HG03342 (cell line): ENCODE data around the gene MAEL.

Source experiments
- ATAC-seq: cut with Tn5 transposase; IDR thresholded peaks from one replicate; pipeline ENCODE4 v1.9.1; 2021; ENCODE audit warnings: mild to moderate bottlenecking, moderate library complexity; ENCODE audit not compliant: unreplicated experiment

The MAEL gene

DNA sequence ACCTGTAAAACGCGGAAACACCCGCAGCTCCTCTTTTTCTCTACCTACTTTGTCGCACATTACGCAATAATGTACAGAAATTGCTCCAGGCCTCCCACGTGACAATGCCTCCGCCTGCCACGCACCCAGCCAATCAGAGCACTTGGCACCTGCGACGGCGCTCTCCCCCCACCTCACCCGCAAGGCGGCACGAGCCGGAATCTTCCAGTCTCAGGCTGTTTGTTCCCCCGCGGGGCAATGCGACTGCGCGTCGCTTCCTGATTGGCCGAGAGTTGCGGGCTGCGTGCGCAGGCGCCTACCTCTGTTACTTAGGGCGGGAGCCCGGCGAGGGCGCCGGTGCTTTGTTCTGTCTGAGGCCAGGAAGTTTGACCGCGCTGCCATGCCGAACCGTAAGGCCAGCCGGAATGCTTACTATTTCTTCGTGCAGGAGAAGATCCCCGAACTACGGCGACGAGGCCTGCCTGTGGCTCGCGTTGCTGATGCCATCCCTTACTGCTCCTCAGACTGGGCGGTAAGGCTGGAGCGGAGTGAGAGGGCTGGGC, at the start of gene MAEL:
Gene MAEL (plus strand): TSS at position 307 of the 542 bp plus-strand sequence. CDS start 73 bp downstream, at position 380.
- no peak for ATAC-seq

DNA sequence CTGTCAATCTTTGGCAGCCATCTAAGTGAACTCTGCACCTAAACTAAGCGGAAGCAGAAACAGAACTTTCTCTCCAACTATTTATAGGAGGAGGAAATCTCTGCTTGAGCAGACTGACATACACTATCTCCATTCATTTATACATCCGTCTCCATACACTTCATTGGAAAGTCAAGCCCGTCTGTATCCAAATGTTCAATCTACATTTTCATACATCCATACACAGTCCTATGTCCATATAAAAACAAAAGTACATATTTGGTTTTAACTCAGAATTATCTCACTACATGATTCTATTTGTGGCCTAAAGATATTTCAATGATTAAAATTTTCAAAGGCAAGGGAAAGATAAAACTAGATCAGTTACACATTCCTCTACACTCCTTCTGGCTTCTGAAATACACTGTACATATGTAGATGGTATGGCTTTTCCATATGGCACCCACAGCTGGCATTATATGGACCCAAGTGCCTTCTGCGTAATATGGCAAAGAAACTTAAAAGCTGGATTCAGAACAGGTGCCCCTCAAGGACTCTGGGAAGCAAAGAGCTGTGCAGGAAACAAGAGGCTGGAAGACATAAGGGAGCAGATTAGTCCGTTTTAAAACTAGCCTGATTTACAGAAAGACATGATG, 49.2 kb upstream of the MAEL start:
- no peak for ATAC-seq

DNA sequence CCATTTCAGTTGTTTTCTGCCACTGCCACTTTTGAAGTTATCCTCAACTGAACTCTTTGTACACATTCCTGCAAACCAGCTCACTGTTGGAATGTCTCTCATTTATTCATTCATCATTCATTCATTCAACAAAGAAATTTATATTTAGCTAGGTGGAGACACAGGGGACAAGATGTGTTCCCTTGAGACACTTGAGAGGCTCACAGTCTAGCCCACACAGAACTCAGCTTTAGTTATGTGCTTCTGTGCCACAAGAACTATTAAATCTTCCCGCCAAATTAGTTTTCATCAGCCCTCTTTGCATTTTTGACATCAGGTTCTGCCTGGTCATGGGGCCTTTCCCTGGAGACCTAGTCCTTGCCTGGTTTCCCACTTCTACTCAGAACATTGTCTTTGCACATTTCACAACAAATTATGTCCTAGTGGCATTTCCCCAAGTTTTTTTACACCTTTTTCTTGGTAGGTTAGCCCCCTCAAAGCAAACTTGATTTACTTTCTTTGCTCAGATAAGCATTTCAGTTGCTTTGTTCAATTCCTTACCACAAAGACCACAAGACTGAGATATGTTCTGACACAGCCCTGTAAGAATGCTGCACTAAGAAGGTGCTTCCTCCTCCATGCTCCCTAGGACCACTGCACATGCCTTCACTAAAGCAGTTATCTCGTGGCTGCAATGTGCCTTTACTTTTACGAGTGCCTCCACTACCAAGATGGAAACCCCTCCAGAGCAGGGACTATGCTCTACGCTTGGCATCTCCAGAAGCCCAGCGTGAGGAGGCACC, 44.7 kb upstream of the MAEL start:
- ATAC-seq, result no peak

DNA sequence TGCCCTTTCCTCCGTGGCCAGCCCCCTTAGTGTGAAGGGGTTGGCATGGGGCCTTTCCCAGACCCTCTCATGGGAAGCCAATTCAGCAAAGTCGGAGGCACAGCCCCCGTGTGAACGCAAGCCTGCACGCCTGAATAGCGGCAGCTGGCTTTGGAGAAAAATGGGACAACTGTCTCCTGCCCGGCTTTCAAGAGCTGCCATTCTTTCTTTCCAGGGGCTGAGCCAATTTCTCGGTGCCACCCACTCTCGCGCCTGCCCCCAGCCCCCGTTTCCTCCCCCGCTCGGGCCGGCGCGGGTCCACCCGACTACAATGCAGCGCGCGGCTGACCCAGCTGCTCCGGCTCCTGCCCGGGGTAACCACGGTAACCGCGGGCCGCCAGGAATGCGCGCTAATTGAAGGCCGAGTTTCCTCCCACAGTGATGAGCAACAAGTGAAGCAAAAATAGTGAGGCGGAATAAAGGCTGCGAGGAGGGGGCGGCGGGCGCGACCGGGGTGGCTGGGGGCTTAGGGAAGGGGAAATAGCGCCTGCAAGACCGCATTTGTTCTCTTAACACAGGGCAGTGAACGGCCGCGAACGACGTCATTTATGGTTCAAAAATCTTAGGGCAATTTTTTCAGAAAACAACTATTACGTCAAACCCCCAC, 41.6 kb upstream of the MAEL start:
- ATAC-seq, result no peak

DNA sequence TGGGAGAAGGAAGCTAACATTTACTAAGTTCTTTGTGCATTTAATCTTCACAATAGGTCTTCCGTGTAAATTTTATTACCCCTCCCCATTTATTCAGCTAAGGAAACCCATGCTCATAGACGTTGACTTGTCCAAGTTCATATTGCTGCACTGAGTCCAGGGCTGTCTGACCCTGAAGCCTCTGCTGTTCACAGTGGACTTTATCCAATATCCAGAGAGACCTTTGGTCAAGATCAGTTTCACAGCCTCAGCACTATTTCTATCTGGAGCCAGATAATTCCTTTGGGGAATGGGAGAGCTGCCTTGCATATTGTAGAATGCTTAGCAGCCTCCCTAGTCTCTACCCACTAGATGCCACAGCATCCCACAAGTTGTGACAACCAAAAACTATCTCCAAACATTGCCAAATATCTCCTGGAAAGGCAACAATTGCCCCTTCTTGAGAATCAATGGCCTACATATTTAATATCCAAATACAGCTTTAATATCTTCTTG, 40.2 kb upstream of the MAEL start:
- ATAC-seq, result no peak

DNA sequence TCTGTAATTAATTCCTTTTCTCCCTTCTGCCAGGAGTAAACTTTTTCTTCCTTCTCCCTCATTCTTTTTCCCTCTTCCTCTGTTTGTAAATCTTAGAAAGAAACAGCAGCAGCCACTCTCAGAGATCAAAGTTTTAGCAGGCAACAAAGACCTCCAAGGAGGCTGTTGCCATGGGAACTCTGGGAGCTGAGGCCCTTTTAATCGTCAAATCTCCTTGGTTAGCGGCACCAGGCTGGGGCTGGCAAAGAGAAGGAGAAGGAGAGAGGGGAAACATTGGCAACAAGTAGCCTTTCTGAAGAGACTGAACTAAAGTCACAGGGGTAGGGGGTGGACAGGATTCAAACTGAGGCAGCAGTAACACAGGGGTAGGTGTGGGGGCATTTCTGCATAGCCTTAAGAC, 38.9 kb upstream of the MAEL start:
- no peak for ATAC-seq

DNA sequence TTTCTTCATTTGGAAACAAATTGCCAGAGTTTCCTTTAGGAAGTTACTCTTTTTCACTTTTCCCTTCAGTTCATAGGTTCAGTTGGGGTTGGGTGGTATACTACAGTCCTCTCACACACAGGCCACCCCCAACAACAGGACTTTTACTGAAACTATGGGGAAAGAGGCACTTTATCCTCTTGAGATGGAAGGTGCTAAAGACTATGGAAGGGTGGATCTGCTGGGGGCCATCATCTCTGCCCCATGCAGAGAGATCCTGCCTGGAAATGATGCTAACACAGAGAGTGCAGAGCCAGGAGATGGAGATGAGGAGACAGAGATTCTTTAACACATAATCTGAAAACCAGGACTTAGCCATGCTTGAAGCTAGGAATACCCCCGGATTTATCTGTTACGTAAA, 38.0 kb upstream of the MAEL start:
- ATAC-seq, result no peak

DNA sequence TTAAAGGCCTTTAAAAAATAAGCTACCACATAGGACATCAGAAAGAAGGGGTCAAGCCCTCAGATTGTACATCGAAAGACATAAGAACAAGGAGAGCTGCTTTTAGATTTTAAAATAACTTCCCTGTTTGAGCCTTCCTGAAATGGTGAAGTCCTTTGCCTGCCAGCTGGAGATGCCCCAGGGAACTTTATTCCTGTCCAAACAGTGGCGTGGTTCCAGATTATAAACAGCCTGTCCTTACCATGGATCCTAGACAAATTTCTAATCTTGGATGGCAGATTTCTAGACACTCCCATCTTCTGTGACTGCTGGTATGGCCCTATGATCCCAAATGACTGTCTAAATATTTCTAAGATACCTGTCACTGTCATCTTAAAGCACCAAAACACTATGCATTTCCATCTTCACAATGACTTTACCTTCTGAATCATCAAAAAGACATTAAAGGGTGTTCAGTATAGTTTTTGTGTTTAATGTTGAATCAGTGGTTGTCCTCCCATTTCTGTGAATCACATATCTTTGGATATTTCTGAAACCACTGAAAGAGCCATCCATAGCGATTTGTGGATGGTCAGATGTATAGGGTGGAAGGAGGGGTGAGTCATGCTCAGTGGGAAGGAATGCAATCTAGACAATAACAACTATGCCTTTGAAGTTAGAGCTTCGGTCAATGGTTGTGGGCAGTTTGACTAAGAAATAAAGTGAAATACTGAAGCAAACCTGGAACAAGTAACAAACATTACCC, 36.9 kb upstream of the MAEL start:
- ATAC-seq, result no peak

DNA sequence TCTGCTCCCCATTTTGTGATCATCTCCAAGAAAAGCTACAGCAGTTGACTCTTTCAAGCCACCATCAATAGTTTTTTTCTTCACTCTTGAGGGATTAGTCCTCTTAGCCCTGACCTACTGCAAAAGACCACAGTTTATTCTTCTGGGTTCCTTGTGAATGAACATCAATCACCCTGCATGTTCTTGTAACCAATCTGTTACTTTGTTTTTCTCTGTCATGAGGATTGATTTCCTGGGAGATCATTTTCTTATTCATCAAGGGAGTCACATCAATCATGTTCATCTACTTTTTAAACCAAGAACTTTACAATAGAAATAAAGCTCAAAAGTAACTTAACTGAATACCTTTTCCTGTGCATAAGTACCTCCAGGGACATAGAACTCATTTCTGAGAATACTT, 35.6 kb upstream of the MAEL start:
- ATAC-seq, result no peak

DNA sequence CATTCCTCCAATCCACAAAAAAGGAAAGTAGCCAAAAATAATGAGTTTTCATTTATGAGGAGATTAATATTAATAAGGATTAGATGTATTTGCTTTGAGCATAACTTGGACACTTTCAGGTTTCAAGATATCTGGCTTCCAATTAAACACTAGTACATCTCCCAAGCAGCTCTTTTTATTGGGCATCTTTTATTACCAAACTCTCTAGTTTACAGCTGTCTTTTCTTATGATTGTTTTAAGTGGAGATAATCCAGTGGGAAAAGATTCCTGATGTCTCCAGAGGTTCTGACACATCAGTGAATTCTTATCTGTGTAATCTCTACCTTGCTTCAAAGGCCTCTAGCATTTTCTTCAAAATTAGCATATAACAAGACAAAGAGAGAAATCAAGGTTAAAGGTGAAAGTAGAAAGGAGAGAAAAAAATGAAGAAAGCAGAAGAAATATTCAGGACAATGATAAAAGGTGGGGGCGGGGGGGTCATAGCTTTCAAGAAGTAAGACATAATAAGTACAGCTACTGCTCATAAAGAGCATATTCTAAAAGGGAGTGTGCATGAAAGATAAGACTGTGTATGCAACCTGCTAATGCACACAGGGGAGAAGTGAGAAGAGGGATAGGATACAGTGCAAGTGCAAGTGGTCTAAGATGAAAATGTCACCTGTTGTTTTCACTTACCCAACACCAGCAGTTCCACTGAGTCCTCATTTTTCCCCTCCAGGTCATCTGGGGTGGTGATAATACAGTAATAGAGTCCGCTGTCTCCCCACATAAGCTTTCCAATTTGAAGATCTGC, 32.8 kb upstream of the MAEL start:
- ATAC-seq, result no peak

DNA sequence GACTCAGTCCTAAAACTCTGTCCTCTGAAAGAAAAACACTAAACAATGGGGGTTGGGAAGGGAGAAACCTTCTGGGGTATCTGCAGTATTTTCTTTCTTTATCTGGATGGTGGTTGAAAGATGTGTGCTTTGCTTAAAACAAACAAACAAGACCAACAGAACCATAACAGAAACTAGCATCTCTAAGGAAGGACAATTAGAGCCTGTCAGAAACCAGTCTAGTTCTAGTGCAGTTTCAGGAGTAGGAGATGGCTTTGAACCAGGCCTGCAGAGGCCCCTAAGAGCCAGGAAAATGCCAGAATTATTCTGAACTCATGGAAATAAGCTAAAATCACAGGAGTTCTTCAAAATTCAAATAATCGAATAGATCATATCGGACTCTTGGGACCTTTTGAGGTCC, 32.2 kb upstream of the MAEL start:
- ATAC-seq, result no peak

DNA sequence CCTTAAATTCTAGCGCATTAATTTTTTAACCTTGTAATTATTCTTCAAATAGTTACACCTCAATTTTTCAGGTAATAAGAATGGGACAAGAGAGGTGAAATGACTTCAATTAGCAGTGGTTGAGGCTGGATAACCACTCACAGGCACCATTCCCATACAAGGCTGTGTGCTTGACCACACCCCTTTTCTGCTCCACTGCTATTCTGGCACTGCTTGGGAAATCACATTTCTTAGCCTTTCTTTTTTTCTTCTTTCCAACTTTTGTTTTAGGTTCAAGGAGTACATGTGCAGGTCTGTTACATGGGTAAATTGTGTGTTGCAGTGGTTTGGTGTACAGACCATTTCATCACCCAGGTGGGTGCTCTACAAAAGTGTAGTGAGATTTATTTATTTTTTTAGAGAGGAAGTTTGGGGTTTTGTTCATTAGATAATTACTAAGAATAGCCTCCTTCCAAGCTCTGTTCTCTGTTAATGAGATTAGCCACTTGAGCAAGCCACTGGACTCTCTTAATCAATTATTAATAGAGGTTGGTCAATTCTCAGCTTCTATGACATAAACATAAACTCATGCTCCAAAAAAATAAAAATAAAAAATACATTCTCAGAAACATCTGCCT, 28.1 kb upstream of the MAEL start:
- ATAC-seq, result peak; percentile 63

DNA sequence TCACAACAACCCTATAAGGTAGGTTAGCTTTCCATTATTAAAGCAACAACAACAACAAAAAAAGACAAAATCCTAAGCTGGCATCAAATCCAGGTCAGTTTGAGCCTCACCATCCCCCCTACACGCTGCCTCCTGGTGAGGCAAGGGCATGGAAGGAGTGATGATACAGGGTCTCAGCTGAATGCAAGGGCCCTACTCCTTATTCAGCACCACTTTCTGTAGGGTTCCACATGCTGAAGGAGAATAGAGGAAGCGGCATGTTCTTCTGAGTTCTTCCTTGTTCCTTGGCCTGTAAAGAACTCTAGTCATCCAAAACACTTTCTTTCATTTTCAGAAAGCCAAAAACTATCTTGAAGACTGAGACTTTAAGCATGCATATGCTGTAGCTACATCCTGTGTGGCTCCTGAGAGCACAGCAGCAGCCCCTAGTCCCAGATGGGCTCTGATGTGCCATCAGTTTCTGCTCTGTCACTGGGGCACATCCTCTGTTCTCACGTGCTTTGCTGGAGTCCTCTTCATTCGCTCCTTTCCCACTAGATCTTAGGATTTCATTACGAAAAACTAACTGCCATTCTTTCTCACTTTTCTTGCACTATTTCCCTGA, 19.9 kb upstream of the MAEL start:
- peak; percentile 80 for ATAC-seq

DNA sequence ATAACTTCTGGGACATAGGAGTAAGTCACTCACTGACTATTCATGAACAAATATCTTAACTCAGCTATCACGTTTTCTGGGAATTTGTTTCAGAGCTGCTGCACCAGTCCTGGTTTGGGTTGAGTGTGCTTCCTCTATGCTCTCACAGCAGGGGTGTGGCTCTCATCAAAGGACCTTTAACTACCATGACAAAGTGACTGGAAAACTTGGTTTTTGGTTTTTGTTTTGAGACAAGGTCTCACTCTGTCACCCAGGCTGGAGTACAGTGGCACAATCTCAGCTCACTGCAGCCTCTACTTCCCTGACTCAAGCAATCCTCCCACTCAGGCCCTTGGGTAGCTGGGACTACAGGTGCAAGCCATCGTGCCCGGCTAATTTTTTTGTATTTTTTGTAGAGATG, 17.8 kb upstream of the MAEL start:
- no peak for ATAC-seq

DNA sequence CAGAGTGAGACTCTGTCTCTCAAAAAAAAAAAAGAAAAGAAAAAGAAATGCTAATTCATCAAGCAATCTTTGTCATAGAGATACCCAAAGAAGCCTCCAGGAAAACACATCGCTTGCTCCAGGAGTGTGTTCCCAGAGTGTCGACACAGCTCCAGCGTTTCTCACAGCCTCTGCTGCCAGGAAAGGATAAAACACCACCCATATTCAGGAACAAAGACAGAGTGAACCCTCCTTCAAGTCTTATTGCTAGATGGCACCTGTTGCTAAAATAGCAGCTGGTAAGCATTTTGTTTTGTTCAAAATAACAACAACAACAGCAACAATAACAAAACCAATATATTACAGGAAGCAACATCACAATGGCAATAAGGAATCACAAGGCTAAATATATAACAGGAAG, 16.9 kb upstream of the MAEL start:
- no peak for ATAC-seq

DNA sequence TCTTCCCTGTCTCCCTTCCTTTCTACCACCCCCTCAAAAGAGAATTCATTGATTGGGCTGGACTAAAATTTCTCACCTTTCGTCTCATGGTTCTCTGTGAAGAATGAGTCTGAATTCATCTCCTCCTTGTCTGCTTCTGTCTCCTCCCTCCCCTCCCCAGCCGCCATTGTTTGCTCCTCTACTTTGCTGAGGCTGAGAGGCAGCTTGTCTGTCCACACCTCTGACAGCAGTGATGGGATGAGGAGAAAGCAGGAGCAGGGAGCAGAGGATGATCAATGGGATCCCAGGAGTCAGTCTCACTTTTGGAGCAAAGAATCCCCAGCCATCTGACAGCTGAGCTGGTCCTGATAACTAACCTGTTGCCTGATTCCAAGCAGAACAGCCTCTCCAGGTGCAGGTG, 16.3 kb upstream of the MAEL start:
- no peak for ATAC-seq

DNA sequence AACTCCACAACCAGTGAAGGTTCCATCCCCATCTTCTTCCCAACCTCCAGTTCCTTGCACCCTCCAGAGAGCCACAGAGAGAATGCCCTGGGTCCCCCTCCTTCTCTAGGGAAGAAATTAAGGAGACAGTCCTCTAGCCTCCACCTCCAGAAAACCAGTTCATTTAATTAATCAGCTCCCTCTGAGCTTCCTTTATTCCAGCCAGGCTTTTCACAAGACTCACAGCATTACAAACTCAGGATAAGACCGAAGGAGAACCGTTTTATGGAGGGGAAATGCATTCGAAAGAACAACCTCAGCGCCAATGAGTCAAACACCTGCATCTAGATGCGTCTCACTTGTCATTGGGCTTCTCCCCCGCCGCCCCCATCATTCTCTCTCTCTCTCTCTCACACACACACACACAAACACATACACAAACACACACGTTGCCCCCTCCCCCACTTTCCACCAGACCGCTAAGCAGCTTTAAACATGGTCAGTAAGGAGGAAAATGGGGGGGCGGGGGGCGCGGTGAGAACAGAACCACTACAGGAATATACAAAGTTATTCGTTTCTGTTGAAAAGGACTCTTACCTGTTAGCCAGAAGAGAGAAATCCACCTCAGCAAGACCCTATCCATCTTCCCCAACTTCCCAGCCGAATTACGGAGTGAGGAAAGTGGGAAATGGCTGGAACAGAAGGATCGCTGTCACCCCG, 14.3 kb upstream of the MAEL start:
- ATAC-seq, result no peak

DNA sequence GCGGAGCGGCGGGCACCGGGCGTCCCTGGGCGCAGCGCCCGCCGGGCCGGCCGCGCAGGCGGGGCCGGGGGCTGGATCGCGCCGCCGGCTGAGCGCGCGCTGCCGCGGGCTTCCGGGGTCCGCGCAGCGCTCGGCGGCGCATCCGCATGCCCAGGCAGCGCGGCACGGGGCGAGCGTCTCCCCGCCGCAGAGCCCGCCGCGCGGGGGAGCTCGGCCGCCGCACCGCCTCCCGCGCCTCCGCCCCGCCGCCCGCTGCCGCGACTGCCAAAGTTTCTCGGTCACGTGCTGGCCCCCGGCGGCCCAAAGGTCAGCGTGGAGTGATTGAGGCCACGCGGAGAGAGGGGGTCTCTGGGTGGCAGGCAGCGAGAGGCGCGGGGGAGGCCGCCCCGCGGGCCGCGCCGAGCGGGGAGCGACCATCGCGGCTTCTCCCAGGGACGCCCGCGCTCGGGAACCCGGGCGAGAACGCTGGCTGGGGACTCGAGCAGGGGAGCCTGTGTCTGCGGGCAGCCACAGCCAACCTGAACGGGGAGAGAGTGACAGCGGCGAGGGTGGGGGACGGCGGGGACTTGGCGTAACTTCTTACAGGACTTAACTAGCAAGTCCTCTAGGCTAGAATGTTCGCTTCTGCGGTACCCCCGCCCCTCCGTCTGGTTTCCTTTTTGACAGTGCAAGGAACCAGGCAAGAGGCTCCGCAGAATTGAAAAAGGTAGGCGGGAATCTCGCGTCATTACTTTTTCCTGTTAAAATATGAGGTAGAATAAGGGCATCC, 13.5 kb upstream of the MAEL start, which contains the start of gene ILDR2:
Gene ILDR2 (minus strand): TSS at position 180 of the 769 bp plus-strand sequence. CDS start 272 bp downstream, outside the sequence.
- peak; percentile 66 for ATAC-seq
